HG03571 (cell line): ENCODE data around the gene COMMD7.
"Not testable (repeated sequence)": the region's sequence is repeated elsewhere in the genome, so short reads cannot be mapped to it uniquely, and the experiment has no call there.

Experiments used
- ATAC-seq: cut with Tn5 transposase; IDR thresholded peaks from one replicate; pipeline ENCODE4 v1.9.1; 2021; ENCODE audit not compliant: unreplicated experiment

Gene COMMD7

DNA sequence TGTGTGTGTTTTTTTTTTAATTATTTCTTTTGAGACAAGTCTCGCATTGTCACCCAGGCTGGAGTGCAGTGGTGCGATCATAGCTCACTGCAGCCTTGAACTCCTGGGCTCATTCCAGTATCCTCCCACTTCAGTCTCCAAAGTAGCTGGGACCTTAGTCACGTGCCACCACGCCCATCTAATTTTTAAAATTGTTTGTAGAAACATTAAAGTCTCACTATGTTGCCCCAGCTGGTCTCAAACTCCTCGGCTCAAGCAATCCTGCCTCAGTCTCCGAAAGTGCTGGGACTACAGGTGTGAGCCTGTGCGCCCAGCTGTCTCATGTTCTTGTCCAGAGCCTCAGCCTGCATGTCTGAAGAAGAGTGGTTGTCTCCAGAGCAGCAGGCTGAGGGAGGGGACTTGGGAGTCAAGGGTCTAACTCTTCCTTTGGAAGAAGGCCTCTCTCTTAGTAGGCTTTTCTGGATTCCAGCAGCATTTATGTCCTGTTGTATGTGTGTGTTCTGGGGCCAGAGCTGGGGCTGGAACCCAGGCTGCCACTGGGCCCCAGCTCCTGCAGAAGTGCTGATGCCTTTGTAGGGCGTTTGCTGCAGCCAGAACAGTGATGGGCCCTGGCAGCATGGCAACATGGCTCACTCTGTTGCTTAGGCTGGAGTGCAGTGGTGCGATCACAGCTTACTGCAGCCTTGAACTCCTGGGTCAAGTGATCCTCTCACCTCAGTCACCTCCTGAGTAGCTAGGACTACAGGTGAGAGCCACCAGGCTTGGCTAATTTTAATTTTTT lies 24.3 kb upstream of the COMMD7 start:
- ATAC-seq: no peak

DNA sequence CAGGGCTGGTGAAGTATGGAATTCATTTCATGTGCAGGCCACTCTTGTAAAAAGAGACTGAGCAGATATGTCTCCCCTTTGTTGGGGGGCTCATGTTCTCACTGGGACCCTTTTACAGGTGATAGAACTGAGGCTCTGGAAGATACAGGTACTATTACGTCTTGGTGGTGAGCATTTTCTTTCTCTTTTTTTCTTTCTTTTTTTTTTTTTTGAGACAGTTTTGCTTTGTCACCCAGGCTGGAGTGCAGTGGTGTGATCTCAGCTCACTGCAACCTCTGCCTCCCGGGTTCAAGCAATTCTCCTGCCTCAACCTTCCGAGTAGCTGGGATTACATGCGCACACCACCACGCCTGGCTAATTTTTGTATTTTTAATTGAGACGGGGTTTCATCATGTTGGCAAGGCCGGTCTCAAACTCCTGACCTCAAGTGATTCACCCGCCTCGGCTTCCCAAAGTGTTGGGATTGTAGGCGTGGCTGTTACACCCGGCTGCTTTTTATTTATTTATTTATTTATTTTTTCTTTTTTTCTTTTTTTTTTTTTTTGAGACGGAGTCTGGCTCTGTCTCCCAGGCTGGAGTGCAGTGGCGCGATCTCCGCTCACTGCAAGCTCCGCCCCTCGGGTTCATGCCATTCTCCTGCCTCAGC lies 22.1 kb upstream of the COMMD7 start:
- ATAC-seq: not testable (repeated sequence)

DNA sequence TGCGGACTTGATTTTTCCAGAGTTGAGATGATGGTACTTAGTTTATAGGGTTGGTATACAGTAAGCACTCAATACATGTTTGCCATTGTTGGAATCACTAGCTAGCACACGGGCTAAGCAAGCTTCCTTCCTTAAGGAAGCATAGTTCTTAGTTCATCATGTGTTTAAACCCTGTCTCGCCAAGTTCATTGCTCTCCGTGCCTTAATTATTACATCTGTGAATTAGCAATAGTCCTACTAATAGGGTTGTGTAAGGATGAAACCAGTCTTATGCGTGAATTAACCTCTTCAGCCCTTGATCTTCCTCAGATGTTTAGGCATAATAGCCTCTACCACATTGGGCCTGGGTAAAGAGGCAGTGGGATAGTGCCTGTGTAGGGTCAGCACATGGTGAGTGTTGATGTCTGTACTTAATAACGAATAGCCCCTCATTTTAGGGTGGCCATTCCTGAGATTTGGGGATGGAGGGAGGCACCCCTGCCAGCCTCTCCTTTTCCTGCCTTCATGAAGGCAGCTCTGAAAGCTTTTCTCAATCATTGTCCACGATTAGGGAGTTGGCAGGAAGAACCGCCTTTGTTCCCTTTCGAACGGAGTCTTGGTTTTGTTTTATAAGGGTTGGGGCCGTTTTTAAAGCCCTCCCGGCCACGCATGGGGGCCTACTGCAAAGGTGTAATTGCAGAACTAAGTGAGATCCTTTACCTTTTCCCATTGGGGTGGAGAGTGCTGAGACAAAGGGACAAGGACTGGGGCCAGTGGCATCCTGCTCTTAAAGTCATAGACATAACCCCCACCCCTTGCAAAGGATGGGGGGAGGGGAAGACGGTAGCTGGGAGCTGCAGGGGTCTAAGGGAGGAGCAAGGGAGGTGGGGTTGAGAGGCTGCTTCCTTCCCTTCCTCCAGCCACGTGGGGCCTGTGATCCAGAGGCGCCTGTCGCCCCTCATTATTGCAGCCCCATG lies 21.0 kb upstream of the COMMD7 start:
- ATAC-seq: no peak

DNA sequence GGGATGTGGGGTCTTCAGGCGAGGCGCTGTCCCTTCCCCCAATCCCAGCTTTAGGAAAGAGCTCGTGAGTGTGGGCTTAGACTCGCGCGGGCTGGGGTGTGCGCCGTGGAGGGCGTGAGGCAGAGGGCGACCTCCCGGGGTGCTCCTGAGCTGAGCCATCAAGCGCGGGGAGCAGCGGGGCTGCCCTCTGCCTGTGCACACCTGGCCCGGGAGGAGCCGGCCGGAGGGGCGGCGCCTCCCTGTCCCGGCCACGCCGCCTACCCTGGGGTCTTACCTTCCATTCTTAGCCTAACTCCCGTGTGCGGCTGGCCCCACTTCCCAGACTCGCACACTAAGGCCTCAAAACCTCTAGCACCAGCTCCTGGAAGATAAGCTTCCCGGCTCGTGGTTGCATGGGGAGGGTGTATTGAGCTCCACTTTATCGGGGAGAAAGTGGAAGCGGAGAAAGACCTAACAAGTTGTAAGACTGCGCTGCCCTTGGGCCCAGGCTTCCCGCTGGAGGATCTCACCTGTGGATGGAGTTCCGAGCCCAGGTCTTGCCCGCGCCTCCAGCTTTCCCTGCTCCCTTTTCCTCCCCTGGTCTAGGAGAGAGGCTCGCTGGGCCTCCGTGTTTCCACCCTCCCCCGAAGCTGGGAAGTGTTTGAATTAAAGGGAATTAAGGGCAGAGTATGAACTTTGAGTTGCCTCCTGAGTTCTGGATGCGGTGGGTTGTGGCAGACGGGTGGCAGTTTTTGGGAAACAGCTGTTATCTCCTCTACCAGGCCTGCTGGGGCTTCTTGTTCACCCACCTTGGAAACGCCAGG lies 20.1 kb upstream of the COMMD7 start:
- ATAC-seq: no peak

DNA sequence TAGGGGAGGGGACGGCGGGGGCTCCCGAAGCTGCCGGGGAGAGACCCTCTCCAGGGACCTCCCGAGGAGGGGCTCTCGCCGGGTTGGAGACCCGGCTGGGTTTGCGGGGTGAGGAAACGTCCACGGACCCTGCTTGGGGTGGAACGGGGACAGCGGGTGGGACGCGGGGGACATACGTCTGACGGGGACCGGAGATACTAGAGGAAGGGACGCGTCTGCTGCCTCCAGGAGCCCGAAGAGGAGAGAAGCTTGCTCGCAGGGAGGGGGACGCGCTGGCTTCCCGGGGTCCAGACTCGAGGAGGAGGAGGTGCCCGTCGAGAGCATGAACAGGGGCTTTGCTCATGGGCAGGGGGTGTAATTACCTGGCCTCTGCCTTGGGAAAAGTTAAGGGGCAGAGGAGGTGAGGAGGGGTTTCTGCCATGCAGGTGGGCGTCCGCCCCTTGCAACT lies 19.5 kb upstream of the COMMD7 start:
- ATAC-seq: no peak

DNA sequence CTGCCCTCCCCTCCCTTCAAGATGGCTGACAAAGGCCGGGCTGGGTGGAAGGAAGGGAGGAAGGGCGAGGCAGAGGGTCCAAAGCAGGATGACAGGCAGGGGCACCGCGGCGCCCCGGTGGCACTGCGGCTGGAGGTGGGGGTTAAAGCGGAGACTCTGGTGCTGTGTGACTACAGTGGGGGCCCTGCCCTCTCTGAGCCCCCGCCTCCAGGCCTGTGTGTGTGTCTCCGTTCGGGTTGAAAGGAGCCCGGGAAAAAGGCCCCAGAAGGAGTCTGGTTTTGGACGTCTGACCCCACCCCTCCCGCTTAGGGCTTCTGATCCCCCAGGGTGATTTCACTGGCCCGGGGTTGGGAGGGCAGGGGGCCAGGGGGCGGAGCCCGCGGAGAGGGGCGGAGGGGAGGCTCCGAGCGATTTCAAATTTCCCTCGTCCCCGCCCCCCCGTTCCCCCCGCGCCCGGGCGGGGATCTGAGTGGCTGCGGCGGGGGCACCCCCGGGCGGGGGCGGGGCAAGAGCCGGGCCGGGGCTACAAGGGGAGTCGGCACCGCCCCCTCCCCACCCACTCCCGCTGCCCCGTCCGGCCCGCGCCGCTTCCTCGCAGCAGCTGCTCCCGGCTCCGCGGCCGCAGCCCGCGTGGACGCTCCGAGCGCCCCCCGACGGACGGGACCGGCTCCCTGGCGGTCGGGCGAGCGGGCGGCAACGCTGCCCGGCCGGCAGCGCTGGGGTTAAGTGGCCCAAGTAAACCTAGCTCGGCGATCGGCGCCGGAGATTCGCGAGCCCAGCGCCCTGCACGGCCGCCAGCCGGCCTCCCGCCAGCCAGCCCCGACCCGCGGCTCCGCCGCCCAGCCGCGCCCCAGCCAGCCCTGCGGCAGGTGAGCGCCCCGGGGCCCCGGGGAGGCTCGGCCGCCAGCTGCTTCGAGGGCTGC lies 18.8 kb upstream of the COMMD7 start, which contains the start of gene DNMT3B:
TSS of gene DNMT3B (plus strand) at position 555 of the 923 bp plus-strand sequence. CDS start 17,939 bp downstream, outside the sequence.
- ATAC-seq: peak; percentile 68

DNA sequence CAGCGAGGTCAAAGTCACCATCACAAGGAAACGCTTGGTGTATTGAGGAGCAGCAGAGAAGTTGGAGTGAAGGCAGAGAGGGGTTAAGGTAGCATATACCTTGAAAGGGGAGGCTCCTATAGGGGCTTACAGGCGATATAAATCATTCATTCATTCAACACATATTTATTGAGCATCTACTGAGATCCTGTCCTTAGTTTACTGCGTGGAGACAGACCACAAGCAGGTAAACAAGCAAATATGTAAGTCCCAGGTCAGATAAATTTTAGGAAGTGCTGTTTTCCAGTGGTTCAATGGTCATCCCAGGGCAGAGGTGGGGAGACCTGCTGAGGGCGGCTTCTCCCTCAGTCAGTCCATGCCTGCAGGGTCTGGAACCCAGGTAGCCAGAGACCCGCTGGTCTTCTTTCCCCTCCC lies 18.2 kb upstream of the COMMD7 start:
- no peak for ATAC-seq

DNA sequence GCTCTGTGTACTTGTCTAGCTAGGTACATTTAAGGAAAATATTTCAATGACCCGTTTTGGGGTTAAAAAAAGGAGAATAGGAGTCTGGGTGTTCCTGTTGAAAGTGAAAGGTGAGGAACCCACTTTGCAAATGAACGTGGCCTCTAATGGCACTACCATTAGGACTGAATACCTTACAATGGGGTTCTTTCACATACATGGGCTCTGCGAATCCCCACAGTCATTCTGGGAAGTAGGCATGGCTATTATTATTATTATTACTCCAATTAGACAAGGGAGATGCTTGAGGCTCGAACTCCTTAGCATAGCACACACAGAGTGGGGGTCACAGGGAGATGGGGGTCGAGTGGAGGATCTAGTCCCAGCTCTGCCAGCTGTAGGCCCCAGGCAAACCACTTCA lies 12.9 kb upstream of the COMMD7 start:
- no peak for ATAC-seq

DNA sequence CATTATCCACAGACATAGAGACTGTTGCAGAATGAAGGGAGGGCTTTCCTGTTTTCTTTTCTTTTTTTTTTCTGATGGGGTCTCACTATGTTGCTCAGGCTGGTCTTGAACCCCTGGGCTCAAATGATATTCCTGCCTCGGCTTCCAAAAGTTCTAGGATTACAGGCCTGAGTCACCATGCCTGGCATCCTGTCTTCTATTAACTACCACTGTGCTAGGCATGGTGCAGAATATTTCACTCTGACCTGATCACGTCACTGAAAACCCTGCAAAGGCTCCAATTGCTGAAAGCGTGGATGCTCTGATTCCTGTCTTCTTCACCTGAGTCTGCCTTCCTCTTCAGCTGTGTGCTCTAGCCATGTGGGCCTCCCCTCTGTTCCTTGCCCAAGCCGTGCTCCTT lies 10.5 kb upstream of the COMMD7 start:
- no peak for ATAC-seq

DNA sequence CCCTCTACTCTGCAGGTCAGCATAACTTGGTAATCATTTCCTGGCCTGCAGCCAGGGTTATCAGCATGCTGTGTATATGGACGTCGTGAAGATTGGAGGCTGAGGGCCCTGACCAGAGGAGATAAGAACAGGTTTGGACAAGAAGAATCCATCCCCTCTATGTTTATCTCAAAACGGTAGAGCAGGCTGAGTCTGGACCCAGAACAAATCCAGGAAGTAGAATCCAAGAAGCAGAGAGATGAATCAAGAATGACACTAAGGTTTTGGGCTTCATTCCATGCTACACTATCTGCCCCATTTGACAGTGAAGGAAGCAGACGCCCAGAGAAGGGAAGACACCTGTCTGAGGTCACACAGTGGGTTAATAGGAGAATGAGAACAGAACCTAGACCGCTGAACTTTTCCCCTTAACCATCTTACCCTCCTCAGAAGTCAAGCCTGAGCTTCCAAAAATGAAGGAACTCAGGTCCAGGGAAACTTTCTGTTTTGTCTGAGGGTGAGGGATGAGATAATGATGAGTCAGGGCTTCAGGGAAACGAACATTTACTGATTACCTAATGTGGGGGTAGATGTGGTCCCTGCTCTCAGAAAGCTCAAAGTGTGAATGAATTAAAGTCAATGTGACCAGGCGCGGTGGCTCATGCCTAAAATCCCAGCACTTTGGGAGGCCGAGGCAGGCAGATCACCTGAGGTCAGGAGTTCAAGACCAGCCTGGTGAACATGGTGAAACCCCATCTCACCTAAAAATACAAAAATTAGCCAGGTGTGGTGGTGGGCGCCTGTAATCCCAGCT lies 9.4 kb upstream of the COMMD7 start:
- no peak for ATAC-seq

DNA sequence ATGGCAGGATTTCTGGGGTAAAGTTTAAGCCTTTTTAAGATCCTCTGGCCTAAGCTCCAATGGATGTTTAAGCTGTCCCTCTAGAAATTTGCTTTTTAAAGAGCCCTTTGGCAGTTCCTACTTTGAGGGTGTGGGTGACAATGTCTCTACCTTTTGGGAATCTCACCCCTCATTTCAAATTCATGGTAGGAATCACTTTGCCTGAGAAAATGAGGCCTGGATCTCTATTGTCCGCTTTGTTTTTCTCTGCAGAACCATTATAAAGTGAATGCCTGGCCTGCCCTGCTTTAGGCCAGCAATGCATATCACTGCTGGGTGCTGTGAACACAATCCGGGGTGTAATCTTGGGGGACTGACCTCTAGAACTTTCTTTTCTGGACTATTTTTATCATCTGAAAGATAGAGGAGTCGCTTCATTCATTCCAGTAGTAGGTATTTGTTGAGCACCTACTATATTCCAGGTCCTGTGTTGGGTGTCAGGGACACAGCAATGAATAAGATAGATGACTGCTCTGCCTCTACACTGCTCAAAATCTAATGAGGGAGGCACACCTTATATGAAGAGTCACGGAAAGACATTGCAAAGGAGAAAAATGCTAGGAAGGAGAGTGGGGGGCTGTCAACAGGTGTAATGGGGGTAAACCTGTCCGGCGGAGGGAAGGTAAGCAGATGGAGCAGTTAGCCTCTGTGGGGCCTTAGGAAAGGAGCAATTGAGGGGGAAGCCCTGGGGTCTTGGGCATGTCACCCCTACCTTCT lies 8.6 kb upstream of the COMMD7 start:
- no peak for ATAC-seq

DNA sequence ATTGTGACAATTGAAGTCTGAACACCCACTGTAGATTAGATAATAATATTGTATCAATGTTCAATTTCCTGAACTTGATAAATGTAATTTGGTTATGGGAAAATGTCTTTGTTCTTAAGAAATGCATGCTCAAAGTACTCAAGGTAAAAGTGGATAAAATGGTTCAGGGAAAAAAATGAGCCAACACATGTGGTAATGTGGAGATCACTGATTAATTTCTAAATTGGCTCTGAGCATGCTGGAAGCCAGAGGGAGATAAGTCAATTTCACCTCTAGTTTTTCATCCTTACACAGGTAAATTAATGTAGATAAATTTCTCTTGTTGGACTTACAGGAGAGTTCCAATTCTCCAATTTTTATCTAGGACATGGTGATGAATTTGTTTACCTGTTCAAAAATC lies 8.0 kb upstream of the COMMD7 start:
- ATAC-seq: no peak

DNA sequence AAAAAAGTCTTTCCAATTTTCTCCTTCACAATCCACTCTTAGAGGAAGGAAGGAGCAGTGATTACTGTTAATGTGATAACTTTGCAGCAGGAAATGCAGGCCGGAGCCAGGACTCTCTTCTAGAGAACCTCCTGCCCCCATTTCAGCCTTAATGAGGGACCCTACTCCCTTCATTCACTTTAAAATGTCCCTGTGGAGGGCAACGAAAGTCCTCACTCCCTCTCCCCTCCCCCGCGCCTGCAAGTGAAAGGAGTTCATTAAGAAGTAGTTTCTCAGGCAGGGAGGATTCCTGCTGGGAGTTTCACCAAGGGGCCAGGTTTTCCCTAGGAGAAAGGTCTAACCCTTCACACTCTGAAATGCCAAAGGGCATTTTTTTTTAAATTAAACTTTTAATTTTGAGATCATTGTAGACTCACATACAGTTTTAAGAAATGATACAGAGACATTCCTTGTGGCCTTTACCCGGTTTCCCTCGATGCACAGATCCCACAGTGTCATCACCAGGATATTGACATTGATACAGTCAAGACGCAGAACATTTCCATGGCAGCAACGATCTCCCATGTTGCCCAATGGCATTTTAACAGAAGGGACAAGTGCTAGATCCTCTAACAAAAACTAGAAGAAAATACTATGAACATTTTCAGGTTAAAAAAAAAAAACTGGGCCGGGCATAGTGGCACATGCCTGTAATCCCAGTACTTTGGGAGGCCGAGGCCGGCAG lies 6.8 kb upstream of the COMMD7 start:
- no peak for ATAC-seq

DNA sequence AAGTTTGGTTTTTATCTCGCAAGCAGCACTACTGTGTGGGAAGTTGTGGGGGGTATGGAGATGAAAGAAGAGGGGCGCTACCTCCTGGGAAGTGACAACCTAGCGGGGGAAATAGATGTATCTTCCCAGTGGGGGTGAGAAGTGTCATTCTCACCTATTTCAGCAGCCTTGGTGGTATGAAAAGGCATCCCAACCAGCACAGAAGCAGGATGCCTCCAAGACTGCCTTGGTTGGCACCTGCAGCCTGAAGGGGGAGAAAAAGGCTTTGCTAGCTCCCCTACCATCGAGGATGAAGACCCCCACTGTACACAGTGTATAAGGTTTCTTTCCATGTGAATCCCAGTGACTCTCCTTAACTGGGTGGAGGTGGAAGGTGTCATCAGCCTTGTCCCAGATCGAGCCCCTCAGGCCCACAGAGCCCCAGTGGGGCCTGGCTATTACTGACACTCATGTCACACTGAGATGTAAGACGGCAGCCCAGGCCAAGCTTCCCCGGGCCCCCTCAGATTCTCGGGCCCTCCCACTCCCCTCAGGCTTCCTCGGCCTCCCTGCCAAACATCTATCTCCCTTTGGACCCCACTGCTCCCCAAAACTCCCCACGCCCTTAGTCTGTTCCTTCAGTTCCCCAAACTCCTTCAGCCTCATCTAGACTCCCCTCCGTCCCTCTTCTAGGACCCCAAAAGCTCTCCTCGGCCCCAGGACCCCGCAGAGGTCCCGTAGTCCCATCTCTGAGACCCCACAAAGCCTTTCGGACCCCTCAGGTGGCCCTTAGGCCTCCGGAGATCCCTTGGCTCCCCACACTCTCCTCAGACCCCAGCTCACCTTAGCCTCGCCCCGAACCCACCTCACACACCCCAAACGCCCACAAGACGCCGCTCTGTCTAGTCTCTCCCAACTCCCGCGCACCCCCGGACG lies 688 bp downstream of the COMMD7 start:
- no peak for ATAC-seq

DNA sequence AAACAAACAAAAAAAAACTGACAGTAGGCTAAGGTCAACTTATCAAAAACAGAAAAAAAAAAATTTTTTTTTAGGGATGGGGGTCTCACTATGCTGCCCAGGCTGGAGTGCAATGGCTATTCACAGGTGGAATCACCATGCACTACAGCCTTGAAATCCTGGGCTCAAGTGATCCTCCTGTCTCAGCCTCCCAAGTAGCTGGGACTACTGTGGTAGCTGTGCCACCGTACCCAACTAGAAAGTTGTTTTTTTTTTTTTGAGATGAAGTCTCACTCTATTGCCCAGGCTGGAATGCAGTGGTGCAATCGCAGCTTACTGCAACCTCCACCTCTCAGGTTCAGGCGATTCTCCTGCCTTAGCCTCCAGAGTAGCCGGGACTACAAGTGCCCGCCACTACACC lies 2.1 kb downstream of the COMMD7 start:
- no peak for ATAC-seq
